SK-N-SH (cell line): Measurements from ENCODE around the gene DROSHA.

Experiments
- CTCF ChIP-seq: fragments of 200-600 bp; sonication (generic); IDR thresholded peaks from 2 replicates; pipeline ENCODE4 v1.6.1; 2017; ENCODE audit warnings: antibody characterized with exemption, mild to moderate bottlenecking, moderate library complexity
- EP300 ChIP-seq, 2 experiments: IDR thresholded peaks; 2 replicates each; pipeline versions ENCODE4 v1.4.0 to v1.6.1; 2012; ENCODE audit warnings: borderline replicate concordance in 1 of 2, low read depth in 1 of 2, low read length in 1 of 2
- NFIC ChIP-seq: IDR thresholded peaks from 2 replicates; pipeline ENCODE4 v1.4.0; 2012; ENCODE audit warnings: borderline replicate concordance
- NRF1 ChIP-seq: IDR thresholded peaks from 2 replicates; pipeline ENCODE4 v1.6.1; 2012; ENCODE audit warnings: low read depth, mild to moderate bottlenecking, low read length
- RXRA ChIP-seq: IDR thresholded peaks from 2 replicates; pipeline ENCODE4 v1.4.0; 2012; ENCODE audit warnings: low read depth, mild to moderate bottlenecking, borderline replicate concordance
- SIN3A ChIP-seq: IDR thresholded peaks from 2 replicates; pipeline ENCODE4 v1.6.1; 2012; ENCODE audit warnings: low read depth, mild to moderate bottlenecking, low read length, moderate library complexity, borderline replicate concordance
- TAF1 ChIP-seq: IDR thresholded peaks from 2 replicates; pipeline ENCODE4 v1.6.1; 2012; ENCODE audit warnings: low read depth, mild to moderate bottlenecking, low read length, moderate library complexity, borderline replicate concordance
- TEAD4 ChIP-seq: IDR thresholded peaks from 2 replicates; pipeline ENCODE4 v1.4.0; 2012; ENCODE audit warnings: mild to moderate bottlenecking, borderline replicate concordance; ENCODE audit not compliant: insufficient read depth
- YY1 ChIP-seq: IDR thresholded peaks from 2 replicates; pipeline ENCODE4 v1.4.0; 2012; ENCODE audit warnings: low read depth, mild to moderate bottlenecking
- TF ChIP-seq, protein P1 (sequence below): fragments of 150-350 bp; IDR thresholded peaks from 2 replicates; pipeline ENCODE4 v1.6.1; 2017; ENCODE audit warnings: antibody characterized with exemption, low read length, low read depth, borderline replicate concordance
- TF ChIP-seq, protein P2 (sequence below): IDR thresholded peaks from 2 replicates; pipeline ENCODE4 v1.4.0; 2012; ENCODE audit warnings: low read depth, borderline replicate concordance

GRCh38 chr5:31485376-31486207, 46.3 kb downstream of the DROSHA start:
- no peak for TF ChIP-seq EP300 (IDR thresholded peaks at IDR 0.05; ENCODE audit: borderline replicate concordance in 1 of 2, low read depth in 1 of 2, low read length in 1 of 2)
- no peak for TF ChIP-seq CTCF
- TF ChIP-seq TAF1, result no peak
- TF ChIP-seq TEAD4, result no peak
- TF ChIP-seq NRF1, result no peak
- TF ChIP-seq YY1, result no peak
- no peak for TF ChIP-seq RXRA
- TF ChIP-seq, protein P1, sequence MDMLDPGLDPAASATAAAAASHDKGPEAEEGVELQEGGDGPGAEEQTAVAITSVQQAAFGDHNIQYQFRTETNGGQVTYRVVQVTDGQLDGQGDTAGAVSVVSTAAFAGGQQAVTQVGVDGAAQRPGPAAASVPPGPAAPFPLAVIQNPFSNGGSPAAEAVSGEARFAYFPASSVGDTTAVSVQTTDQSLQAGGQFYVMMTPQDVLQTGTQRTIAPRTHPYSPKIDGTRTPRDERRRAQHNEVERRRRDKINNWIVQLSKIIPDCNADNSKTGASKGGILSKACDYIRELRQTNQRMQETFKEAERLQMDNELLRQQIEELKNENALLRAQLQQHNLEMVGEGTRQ, result no peak
- TF ChIP-seq SIN3A, result no peak
- TF ChIP-seq, protein P2, sequence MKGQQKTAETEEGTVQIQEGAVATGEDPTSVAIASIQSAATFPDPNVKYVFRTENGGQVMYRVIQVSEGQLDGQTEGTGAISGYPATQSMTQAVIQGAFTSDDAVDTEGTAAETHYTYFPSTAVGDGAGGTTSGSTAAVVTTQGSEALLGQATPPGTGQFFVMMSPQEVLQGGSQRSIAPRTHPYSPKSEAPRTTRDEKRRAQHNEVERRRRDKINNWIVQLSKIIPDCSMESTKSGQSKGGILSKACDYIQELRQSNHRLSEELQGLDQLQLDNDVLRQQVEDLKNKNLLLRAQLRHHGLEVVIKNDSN, result no peak
- no peak for TF ChIP-seq NFIC
